Caco-2 (cell line): ENCODE data around the gene NFKBIL1. TPM values are rescaled to one million over a fixed set of nuclear protein-coding genes. Genes with fewer than 3 reads are reported as not detected.
"Not testable (repeated sequence)": the region's sequence is repeated elsewhere in the genome, so short reads cannot be mapped to it uniquely, and the experiment has no call there.

Source experiments
- BruUV-seq: library from RNA; stranded (reverse); fragments of 400-500 nt; replicated peaks from 2 replicates; lab custom pipeline; 2021; lab: Mats Ljungman, UMichigan
- CTCF ChIA-PET: fragments of 300-600 bp; sonication (Branson Sonifier 250); formaldehyde crosslinking; loops from one replicate; lab custom pipeline; 2022; ENCODE audit warnings: antibody characterized with exemption; lab: Charles Lee
- POLR2A ChIA-PET: fragments of 300-600 bp; sonication (Branson Sonifier 250); formaldehyde crosslinking; loops from one replicate; lab custom pipeline; 2022; ENCODE audit warnings: antibody characterized with exemption; lab: Charles Lee
- DNase-seq, 2 experiments: peaks; one replicate each; pipeline versions ENCODE4 v3.0.0 to v3.0.0-alpha.2; 2020 to 2022
- H3K27me3 ChIP-seq: replicated peaks from 2 replicates; pipeline ENCODE4 v1.6.0; 2011; ENCODE audit warnings: low read length; ENCODE audit not compliant: control insufficient read depth, insufficient read depth
- H3K36me3 ChIP-seq: 2 replicates; pipeline ENCODE4 v1.5.1; 2011; ENCODE audit warnings: low read length; ENCODE audit not compliant: control insufficient read depth, insufficient read depth
- H3K4me1 ChIP-seq: fragments of 250-450 bp; sonication (Bioruptor Pico); 2 replicates; pipeline ENCODE4 v1.5.1; 2020; ENCODE audit warnings: mild to moderate bottlenecking
- H3K4me3 ChIP-seq: 2 replicates; pipeline ENCODE4 v1.5.1; 2011; ENCODE audit warnings: low read depth, mild to moderate bottlenecking, control low read depth, low read length
- H3K9me3 ChIP-seq: fragments of 250-450 bp; sonication (Bioruptor Pico); 2 replicates; pipeline ENCODE4 v1.5.1; 2020; ENCODE audit warnings: mild to moderate bottlenecking, moderate library complexity
- H3K27ac Mint-ChIP-seq: one replicate; pipeline ENCODE4 v1.8.0; 2022; ENCODE audit warnings: mixed read lengths; ENCODE audit not compliant: unreplicated experiment
- H3K27me3 Mint-ChIP-seq: one replicate; pipeline ENCODE4 v1.8.0; 2022; ENCODE audit warnings: mixed read lengths; ENCODE audit not compliant: insufficient read depth, unreplicated experiment
- H3K36me3 Mint-ChIP-seq: one replicate; pipeline ENCODE4 v1.8.0; 2022; ENCODE audit warnings: mild to moderate bottlenecking, mixed read lengths; ENCODE audit not compliant: insufficient read depth, unreplicated experiment
- H3K4me1 Mint-ChIP-seq: one replicate; pipeline ENCODE4 v1.8.0; 2022; ENCODE audit warnings: low read depth, mixed read lengths; ENCODE audit not compliant: unreplicated experiment
- H3K4me3 Mint-ChIP-seq: one replicate; pipeline ENCODE4 v1.8.0; 2022; ENCODE audit warnings: mild to moderate bottlenecking, moderate library complexity, mixed read lengths; ENCODE audit not compliant: unreplicated experiment
- H3K9me3 Mint-ChIP-seq: one replicate; pipeline ENCODE4 v1.8.0; 2022; ENCODE audit warnings: mixed read lengths; ENCODE audit not compliant: unreplicated experiment
- CTCF ChIP-seq, 2 experiments: fragments of 200-600 bp in 1 of 2; IDR thresholded peaks; 1 replicate in 1 of 2; 2 replicates in 1 of 2; pipeline versions ENCODE4 v1.5.1 to v1.8.0; 2011 to 2022; ENCODE audit warnings: antibody characterized with exemption in 1 of 2, control low read depth in 1 of 2, inconsistent platforms in 1 of 2, low read depth in 1 of 2, low read length in 1 of 2, mild to moderate bottlenecking in 1 of 2, moderate library complexity in 1 of 2; ENCODE audit not compliant: insufficient read depth in 1 of 2, severe bottlenecking in 1 of 2, unreplicated experiment in 1 of 2
- intact Hi-C: fragments of 100-400 bp; cut with micrococcal nuclease; formaldehyde crosslinking; loops from one replicate; pipeline ENCODE4 v1.10.0; 2022; ENCODE audit not compliant: unreplicated experiment
- total RNA-seq: library from RNA; stranded (reverse); gene quantifications from 2 replicates; pipeline ENCODE4 v1.2.3, GENCODE V29; 2022

NFKBIL1 gene
- total RNA-seq, 1 experiment from 2014 or later = 14.7 TPM

GRCh38 chr6:31548544-31548873 is 1.1 kb downstream of the NFKBIL1 start:
- no peak for DNase-seq
- Histone ChIP-seq H3K9me3 (no peaks in the 10 kb centered on the region), H3K4me1 (peaks cover 6% of the 10 kb centered on the region; the same call in 1 of the 2 replicates), H3K27me3 (no peaks in the 10 kb centered on the region), H3K4me3 (no peak overlapping the region), H3K36me3 (no peaks in the 10 kb centered on the region)
- peaks cover 12% of the 10 kb centered on the region for H3K4me1 Mint-ChIP-seq
- peak overlapping the region; percentile 87 for H3K4me3 Mint-ChIP-seq
- no peak for TF ChIP-seq CTCF (IDR thresholded peaks at IDR 0.05; ENCODE audit: insufficient read depth in 1 of 2, low read depth in 1 of 2, low read length in 1 of 2, severe bottlenecking in 1 of 2, unreplicated experiment in 1 of 2)
- no peak overlapping the region for H3K27ac Mint-ChIP-seq
- H3K36me3 Mint-ChIP-seq = peaks cover 38% of the 10 kb centered on the region
- intact Hi-C loops = loop anchor here (5.0 kb wide), 2 partner anchors 119 to 189 kb away; partner anchors contain the start of genes CLIC1, CSNK2B and LY6G5B
- BruUV-seq = no TSS peak
- ChIA-PET CTCF (interaction anchor here (0.6 to 1.2 kb wide), 3 partner anchors 48 to 91 kb away, joined by 3 read pairs; no protein-coding TSS in a partner anchor), POLR2A (interaction anchor here (0.7 kb wide), 1 partner anchor 266 kb away, joined by 3 read pairs; no protein-coding TSS in a partner anchor)
- no peaks in the 10 kb centered on the region for H3K9me3 Mint-ChIP-seq
- H3K27me3 Mint-ChIP-seq = no peaks in the 10 kb centered on the region

GRCh38 chr6:31551371-31551770 is 4.0 kb downstream of the NFKBIL1 start:
- ChIA-PET CTCF (interaction anchor here (0.7 to 2.2 kb wide), 6 partner anchors 9 to 46 kb away, joined by 3 to 41 read pairs (median 4); partner anchors contain the start of gene TNF), POLR2A (interaction anchor here (1.0 kb wide), 1 partner anchor 10 kb away, joined by 4 read pairs; no protein-coding TSS in a partner anchor)
- DNase-seq = peak in 1 of 2 experiments; percentile 50
- not testable (repeated sequence) for H3K9me3 ChIP-seq, H3K4me1 Mint-ChIP-seq, H3K9me3 Mint-ChIP-seq, H3K36me3 ChIP-seq, H3K4me1 ChIP-seq, H3K27ac Mint-ChIP-seq, H3K4me3 Mint-ChIP-seq, H3K4me3 ChIP-seq, H3K27me3 Mint-ChIP-seq, H3K27me3 ChIP-seq, BruUV-seq
- H3K36me3 Mint-ChIP-seq = peaks cover 33% of the 10 kb centered on the region
- TF ChIP-seq CTCF (IDR thresholded peaks at IDR 0.05; ENCODE audit: insufficient read depth in 1 of 2, low read depth in 1 of 2, low read length in 1 of 2, severe bottlenecking in 1 of 2, unreplicated experiment in 1 of 2) = peak in 1 of 2 experiments; percentile 54
- intact Hi-C loops = loop anchor here (1.0 kb wide), 1 partner anchor 47 kb away; no protein-coding TSS in a partner anchor

- H3K9me3 ChIP-seq = no peaks in the 10 kb centered on the region
- H3K36me3 ChIP-seq = no peaks in the 10 kb centered on the region; the same call in 1 of the 2 replicates
- CTCF ChIA-PET = no interaction called here
- H3K4me1 ChIP-seq = peaks cover 4% of the 10 kb centered on the region; the same call in 1 of the 2 replicates
- H3K4me1 Mint-ChIP-seq = no peaks in the 10 kb centered on the region
- intact Hi-C loops = no loop called here
- peaks cover 33% of the 10 kb centered on the region for H3K36me3 Mint-ChIP-seq
- DNase-seq = no peak
- H3K27ac Mint-ChIP-seq = no peak overlapping the region
- BruUV-seq = no TSS peak
- H3K9me3 Mint-ChIP-seq = no peaks in the 10 kb centered on the region
- no peaks in the 10 kb centered on the region for H3K27me3 ChIP-seq
- H3K4me3 ChIP-seq = no peak overlapping the region
- no peak overlapping the region for H3K4me3 Mint-ChIP-seq
- no peaks in the 10 kb centered on the region for H3K27me3 Mint-ChIP-seq
- TF ChIP-seq CTCF (IDR thresholded peaks at IDR 0.05; ENCODE audit: insufficient read depth in 1 of 2, low read depth in 1 of 2, low read length in 1 of 2, severe bottlenecking in 1 of 2, unreplicated experiment in 1 of 2) = no peak
- POLR2A ChIA-PET = no interaction called here
These were observed 8.9 kb downstream of the NFKBIL1 start for GRCh38 chr6:31556307-31556706.
